Fibroblast of lung (primary cell): ENCODE results near the gene GJD3. TPM values are rescaled to one million over a fixed set of nuclear protein-coding genes. Genes with fewer than 3 reads are reported as not detected.
A peak's percentile ranks its signal among the peaks of the same experiment; 100 is the strongest.

Experiments
- DNase-seq, 2 donors: peaks; one replicate each; pipeline versions ENCODE4 v3.0.0 to v3.0.0-alpha.2; 2010; ENCODE audit warnings: low read depth in 2 of 2
- H2AFZ ChIP-seq: 2 replicates; pipeline ENCODE4 v1.5.1; 2012; ENCODE audit warnings: low read length, control low read depth, inconsistent platforms
- H3K27ac ChIP-seq: 2 replicates; pipeline ENCODE4 v1.5.1; 2011; ENCODE audit warnings: low read length, control low read depth; ENCODE audit not compliant: insufficient read depth
- H3K27me3 ChIP-seq: 2 replicates; pipeline ENCODE4 v1.5.1; 2011; ENCODE audit warnings: mild to moderate bottlenecking, low read length; ENCODE audit not compliant: control insufficient read depth, insufficient read depth
- H3K36me3 ChIP-seq: 2 replicates; pipeline ENCODE4 v1.5.1; 2011; ENCODE audit warnings: low read length; ENCODE audit not compliant: control insufficient read depth, insufficient read depth
- H3K4me1 ChIP-seq: 2 replicates; pipeline ENCODE4 v1.5.1; 2011; ENCODE audit warnings: low read length; ENCODE audit not compliant: control insufficient read depth, insufficient read depth; ENCODE audit errors: extremely low read depth
- H3K4me2 ChIP-seq: 2 replicates; pipeline ENCODE4 v1.5.1; 2011; ENCODE audit warnings: low read length, control low read depth; ENCODE audit not compliant: insufficient read depth; ENCODE audit errors: extremely low read depth
- H3K4me3 ChIP-seq, 4 experiments: fragments of 200-600 bp in 1 of 4; sonication (generic) in 1 of 4; replicated peaks in 1 of 4; 2 replicates each; pipeline ENCODE4 v1.5.1; 2011 to 2016; ENCODE audit warnings: low read length in 4 of 4, low read depth in 3 of 4, mild to moderate bottlenecking in 3 of 4, control low read depth in 2 of 4, inconsistent platforms in 1 of 4, mixed read lengths in 1 of 4; ENCODE audit not compliant: insufficient read depth in 1 of 4; ENCODE audit errors: control extremely low read depth in 1 of 4
- H3K79me2 ChIP-seq: 2 replicates; pipeline ENCODE4 v1.5.1; 2012; ENCODE audit warnings: mild to moderate bottlenecking, low read length, inconsistent platforms; ENCODE audit not compliant: control insufficient read depth, insufficient read depth
- H3K9ac ChIP-seq: 2 replicates; pipeline ENCODE4 v1.5.1; 2011; ENCODE audit warnings: mild to moderate bottlenecking, low read length, control low read depth; ENCODE audit not compliant: insufficient read depth
- H3K9me3 ChIP-seq: 2 replicates; pipeline ENCODE4 v1.5.1; 2012; ENCODE audit warnings: low read depth, low read length; ENCODE audit not compliant: control insufficient read depth, insufficient read depth
- H4K20me1 ChIP-seq: 2 replicates; pipeline ENCODE4 v1.5.1; 2011; ENCODE audit warnings: low read length; ENCODE audit not compliant: control insufficient read depth, insufficient read depth; ENCODE audit errors: extremely low read depth
- CTCF ChIP-seq, 2 donors: IDR thresholded peaks in 1 of 2; conservative IDR thresholded peaks in 1 of 2; 1 replicate in 1 of 2; 2 replicates in 1 of 2; pipeline ENCODE4 v1.5.1; 2011 to 2012; ENCODE audit warnings: low read length in 2 of 2, control low read depth in 1 of 2, inconsistent platforms in 1 of 2, low read depth in 1 of 2, mild to moderate bottlenecking in 1 of 2
- EZH2 ChIP-seq: IDR thresholded peaks from 2 replicates; pipeline ENCODE4 v1.5.1; 2012; ENCODE audit warnings: low read length, control low read depth, mild to moderate bottlenecking; ENCODE audit errors: missing control alignments
- polyA plus RNA-seq, 2 donors: library from polyadenylated mRNA; depleted of rRNA in 1 of 2; stranded (reverse) in 1 of 2; unstranded in 1 of 2; fragments of >200 nt; gene quantifications; 2 replicates each; pipeline ENCODE4 v1.2.1, GENCODE V29; 2011 to 2012; ENCODE audit warnings: missing spikeins in 1 of 2
- total RNA-seq: library from RNA; depleted of rRNA; stranded (reverse); fragments of >200 nt; gene quantifications from 2 replicates; pipeline ENCODE4 v1.2.1, GENCODE V29; 2014

GJD3 gene
- total and polyA plus RNA-seq, 2 donors (not counting 1 experiment from before 2014, with no cell fraction given), result 0.99 to 4.3 TPM

DNA sequence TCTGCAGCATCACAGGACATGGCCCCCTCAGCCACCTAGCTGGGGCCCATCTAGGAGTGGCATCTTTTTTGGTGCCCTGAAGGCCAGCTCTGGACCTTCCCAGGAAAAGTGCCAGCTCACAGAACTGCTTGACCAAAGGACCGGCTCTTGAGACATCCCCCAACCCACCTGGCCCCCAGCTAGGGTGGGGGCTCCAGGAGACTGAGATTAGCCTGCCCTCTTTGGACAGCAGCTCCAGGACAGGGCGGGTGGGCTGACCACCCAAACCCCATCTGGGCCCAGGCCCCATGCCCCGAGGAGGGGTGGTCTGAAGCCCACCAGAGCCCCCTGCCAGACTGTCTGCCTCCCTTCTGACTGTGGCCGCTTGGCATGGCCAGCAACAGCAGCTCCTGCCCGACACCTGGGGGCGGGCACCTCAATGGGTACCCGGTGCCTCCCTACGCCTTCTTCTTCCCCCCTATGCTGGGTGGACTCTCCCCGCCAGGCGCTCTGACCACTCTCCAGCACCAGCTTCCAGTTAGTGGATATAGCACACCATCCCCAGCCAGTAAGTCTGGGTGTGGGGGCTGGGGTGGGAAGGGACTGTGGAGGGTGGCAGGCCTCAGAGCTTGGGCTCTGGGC lies 33.6 kb downstream of the GJD3 start:
- Histone ChIP-seq H4K20me1 (no peaks in the 10 kb centered on the region), H3K9me3 (no peaks in the 10 kb centered on the region), H3K27ac (no peak overlapping the region), H3K9ac (no peak overlapping the region), H3K79me2 (peaks cover 35% of the 10 kb centered on the region), H3K4me1 (peaks cover 60% of the 10 kb centered on the region), H3K4me2 (no peak overlapping the region), H2AFZ (no peak overlapping the region), H3K27me3 (no peaks in the 10 kb centered on the region), H3K36me3 (peaks cover 2% of the 10 kb centered on the region), H3K4me3 (no peak overlapping the region)
- DNase-seq, result no peak
- TF ChIP-seq EZH2 (no peak), CTCF (conservative IDR thresholded peaks at IDR 0.05 in 1 of 2, IDR thresholded peaks at IDR 0.05 in 1 of 2; ENCODE audit: low read depth in 1 of 2, low read length in 2 of 2) (no peak)

- peaks cover 2% of the 10 kb centered on the region for H3K36me3 ChIP-seq
- no peak overlapping the region for H3K9ac ChIP-seq
- H3K9me3 ChIP-seq, result no peaks in the 10 kb centered on the region
- no peak for DNase-seq
- H3K4me1 ChIP-seq, result peaks cover 61% of the 10 kb centered on the region
- peak overlapping the region; percentile 11 for H3K4me2 ChIP-seq
- H3K4me3 ChIP-seq, result no peak overlapping the region
- H3K79me2 ChIP-seq, result peaks cover 42% of the 10 kb centered on the region
- H4K20me1 ChIP-seq, result no peaks in the 10 kb centered on the region
- H3K27me3 ChIP-seq, result no peaks in the 10 kb centered on the region
- H2AFZ ChIP-seq, result no peak overlapping the region
- H3K27ac ChIP-seq, result peak overlapping the region; percentile 20
- TF ChIP-seq EZH2, result no peak
- TF ChIP-seq CTCF (conservative IDR thresholded peaks at IDR 0.05 in 1 of 2, IDR thresholded peaks at IDR 0.05 in 1 of 2; ENCODE audit: low read depth in 1 of 2, low read length in 2 of 2), result no peak
Observed at GRCh38 chr17:40329839-40330794, 34.4 kb downstream of the GJD3 start.

- Histone ChIP-seq H4K20me1 (no peaks in the 10 kb centered on the region), H3K4me2 (no peak overlapping the region), H2AFZ (no peak overlapping the region), H3K79me2 (peaks cover 53% of the 10 kb centered on the region), H3K27ac (no peak overlapping the region), H3K36me3 (peaks cover 2% of the 10 kb centered on the region), H3K9me3 (no peaks in the 10 kb centered on the region), H3K27me3 (no peaks in the 10 kb centered on the region), H3K9ac (no peak overlapping the region), H3K4me1 (peaks cover 64% of the 10 kb centered on the region), H3K4me3 (no peak overlapping the region)
- TF ChIP-seq CTCF (conservative IDR thresholded peaks at IDR 0.05 in 1 of 2, IDR thresholded peaks at IDR 0.05 in 1 of 2; ENCODE audit: low read depth in 1 of 2, low read length in 2 of 2) (no peak), EZH2 (no peak)
- no peak for DNase-seq
Observed at GRCh38 chr17:40328386-40328766, 36.2 kb downstream of the GJD3 start.
